Activated B cell treated with CpG ODN at 0.5 μM for 24 hours (primary cell): ENCODE data around the gene CIDEC. TPM values are rescaled to one million over a fixed set of nuclear protein-coding genes. Genes with fewer than 3 reads are reported as not detected.

ENCODE experiments used
- ATAC-seq: fragments of 200-7000 bp; cut with Tn5 transposase; one replicate; pipeline ENCODE4 v1.10.0; 2021; ENCODE audit warnings: low read depth, mild to moderate bottlenecking, moderate library complexity
- CTCF ChIA-PET: fragments of 350-600 bp; sonication (Branson Sonifier 250); formaldehyde crosslinking; loops from one replicate; lab custom pipeline; 2021; ENCODE audit warnings: antibody characterized with exemption; lab: Charles Lee
- POLR2A ChIA-PET: fragments of 350-600 bp; sonication (Branson Sonifier 250); formaldehyde crosslinking; loops from one replicate; lab custom pipeline; 2021; ENCODE audit warnings: antibody characterized with exemption; lab: Charles Lee
- DNase-seq: peaks from one replicate; pipeline ENCODE4 v3.0.0; 2022
- H3K27ac Mint-ChIP-seq: one replicate; pipeline ENCODE4 v1.8.0; 2020; ENCODE audit warnings: mixed read lengths
- H3K27me3 Mint-ChIP-seq: one replicate; pipeline ENCODE4 v1.8.0; 2021; ENCODE audit warnings: mixed read lengths
- H3K36me3 Mint-ChIP-seq: one replicate; pipeline ENCODE4 v1.8.0; 2021; ENCODE audit warnings: low read depth, mixed read lengths
- H3K4me1 Mint-ChIP-seq: one replicate; pipeline ENCODE4 v1.8.0; 2021; ENCODE audit warnings: mixed read lengths
- H3K4me3 Mint-ChIP-seq: one replicate; pipeline ENCODE4 v1.8.0; 2020; ENCODE audit warnings: mild to moderate bottlenecking, mixed read lengths
- H3K9me3 Mint-ChIP-seq: one replicate; pipeline ENCODE4 v1.8.0; 2020; ENCODE audit warnings: mixed read lengths
- CTCF ChIP-seq: fragments of 200-600 bp; IDR thresholded peaks from one replicate; pipeline ENCODE4 v1.8.0; 2022; ENCODE audit warnings: antibody characterized with exemption, mild to moderate bottlenecking
- intact Hi-C: fragments of 100-400 bp; cut with micrococcal nuclease; formaldehyde crosslinking; loops from one replicate; pipeline ENCODE4 v1.15.1; 2024
- total RNA-seq: library from RNA; stranded (reverse); gene quantifications from 2 replicates; pipeline ENCODE4 v1.2.3, GENCODE V29; 2022

Gene CIDEC
- total RNA-seq, 1 donor from 2014 or later, result not detected

- ATAC-seq, result no peak
- ChIA-PET POLR2A (no interaction called here), CTCF (interaction anchor here (0.6 kb wide), 1 partner anchor 230 kb away, joined by 3 read pairs; no protein-coding TSS in a partner anchor)
- H3K27me3 Mint-ChIP-seq, result peaks cover 4% of the 10 kb centered on the region
- H3K27ac Mint-ChIP-seq, result no peak overlapping the region
- no peaks in the 10 kb centered on the region for H3K9me3 Mint-ChIP-seq
- H3K4me1 Mint-ChIP-seq, result peaks cover 16% of the 10 kb centered on the region
- H3K4me3 Mint-ChIP-seq, result no peak overlapping the region
- TF ChIP-seq CTCF, result no peak
- peaks cover 10% of the 10 kb centered on the region for H3K36me3 Mint-ChIP-seq
- intact Hi-C loops, result no loop called here
- DNase-seq, result no peak
Observed at GRCh38 chr3:9846931-9847488, 33.0 kb downstream of the CIDEC start.

GRCh38 chr3:9846231-9846630 lies 33.8 kb downstream of the CIDEC start:
- DNase-seq (no peak), ATAC-seq (no peak)
- TF ChIP-seq CTCF, result no peak
- Mint-ChIP-seq H3K27me3 (no peaks in the 10 kb centered on the region), H3K4me1 (peaks cover 20% of the 10 kb centered on the region), H3K4me3 (no peak overlapping the region), H3K36me3 (peaks cover 17% of the 10 kb centered on the region), H3K9me3 (no peaks in the 10 kb centered on the region), H3K27ac (no peak overlapping the region)
- CTCF ChIA-PET, result interaction anchor here (0.6 kb wide), 1 partner anchor 231 kb away, joined by 3 read pairs; no protein-coding TSS in a partner anchor
- intact Hi-C loops, result no loop called here
- POLR2A ChIA-PET, result interaction anchor here (0.7 kb wide), 1 partner anchor 1137 kb away, joined by 4 read pairs; no protein-coding TSS in a partner anchor

- peaks cover 20% of the 10 kb centered on the region for H3K4me1 Mint-ChIP-seq
- TF ChIP-seq CTCF, result no peak
- no peaks in the 10 kb centered on the region for H3K27me3 Mint-ChIP-seq
- DNase-seq, result peak; percentile 95
- intact Hi-C loops, result loop anchor here (1.0 to 5.0 kb wide), 9 partner anchors 35 to 477 kb away; partner anchors contain the start of genes BRPF1, CRELD1, EMC3 and JAGN1
- no peaks in the 10 kb centered on the region for H3K9me3 Mint-ChIP-seq
- POLR2A ChIA-PET, result interaction anchor here (0.6 to 1.7 kb wide), 12 partner anchors 18 to 479 kb away, joined by 3 to 11 read pairs (median 5); partner anchors contain the start of genes ARPC4, CRELD1, GHRL and JAGN1
- ATAC-seq, result peak; percentile 100
- CTCF ChIA-PET, result interaction anchor here (0.7 kb wide), 1 partner anchor 348 kb away, joined by 3 read pairs; no protein-coding TSS in a partner anchor
- H3K36me3 Mint-ChIP-seq, result peaks cover 39% of the 10 kb centered on the region
- peak within 1 kb of the TSS; percentile 98 for H3K4me3 Mint-ChIP-seq
- peak within 1 kb of the TSS; percentile 86 for H3K27ac Mint-ChIP-seq
Observed at GRCh38 chr3:9843715-9844438, 36.2 kb downstream of the CIDEC start, which contains the start of gene RPUSD3. Gene RPUSD3 (minus strand): TSS chr3:9844008. CDS start chr3:9843990, 18 bp downstream.

GRCh38 chr3:9841015-9841414 lies 39.0 kb downstream of the CIDEC start:
- Mint-ChIP-seq H3K27ac (no peak overlapping the region), H3K4me3 (no peak overlapping the region), H3K27me3 (no peaks in the 10 kb centered on the region), H3K9me3 (no peaks in the 10 kb centered on the region), H3K36me3 (peaks cover 52% of the 10 kb centered on the region), H3K4me1 (peaks cover 20% of the 10 kb centered on the region)
- intact Hi-C loops, result loop anchor here (5.0 kb wide), 2 partner anchors 91 to 106 kb away; partner anchors contain the start of gene CRELD1
- POLR2A ChIA-PET, result interaction anchor here (0.6 to 1.5 kb wide), 3 partner anchors 12 to 175 kb away, joined by 3 read pairs; partner anchors contain the start of gene BRPF1
- DNase-seq (no peak), ATAC-seq (no peak)
- no peak for TF ChIP-seq CTCF
- CTCF ChIA-PET, result no interaction called here

- no peak for ATAC-seq
- no peak for TF ChIP-seq CTCF
- Mint-ChIP-seq H3K27ac (no peak overlapping the region), H3K36me3 (peaks cover 70% of the 10 kb centered on the region), H3K27me3 (no peaks in the 10 kb centered on the region), H3K9me3 (no peaks in the 10 kb centered on the region), H3K4me1 (peaks cover 13% of the 10 kb centered on the region), H3K4me3 (no peak overlapping the region)
- DNase-seq, result no peak
- ChIA-PET CTCF (no interaction called here), POLR2A (no interaction called here)
- intact Hi-C loops, result no loop called here
Observed at GRCh38 chr3:9838856-9839255, 41.2 kb downstream of the CIDEC start.
